KMS-11 (cell line): ENCODE data around the gene HOXB1.

Experiments used
- H2AFZ ChIP-seq: fragments of 200-600 bp; sonication (generic); 2 replicates; pipeline ENCODE4 v1.6.1; 2016; ENCODE audit warnings: antibody characterized with exemption, mixed run types, low read depth
- H3K27ac ChIP-seq: fragments of 200-600 bp; sonication (generic); 2 replicates; pipeline ENCODE4 v1.6.1; 2016; ENCODE audit warnings: mild to moderate bottlenecking, mixed run types
- H3K27me3 ChIP-seq: fragments of 200-600 bp; sonication (generic); 2 replicates; pipeline ENCODE4 v1.6.1; 2017; ENCODE audit warnings: mild to moderate bottlenecking, low read depth, mixed run types, moderate library complexity; ENCODE audit not compliant: insufficient read depth
- H3K36me3 ChIP-seq: fragments of 200-600 bp; sonication (generic); 2 replicates; pipeline ENCODE4 v1.6.1; 2017; ENCODE audit warnings: mild to moderate bottlenecking, mixed run types; ENCODE audit not compliant: insufficient read depth
- H3K4me1 ChIP-seq: fragments of 200-600 bp; sonication (generic); 2 replicates; pipeline ENCODE4 v1.6.1; 2016; ENCODE audit warnings: mild to moderate bottlenecking, low read depth, mixed run types; ENCODE audit not compliant: poor library complexity, severe bottlenecking
- H3K4me2 ChIP-seq: fragments of 200-600 bp; sonication (generic); 2 replicates; pipeline ENCODE4 v1.7.0; 2016; ENCODE audit warnings: mild to moderate bottlenecking, mixed run types
- H3K4me3 ChIP-seq: fragments of 200-600 bp; sonication (generic); IDR thresholded peaks from 2 replicates; pipeline ENCODE4 v1.6.1; 2017; ENCODE audit warnings: low read depth, low read length, mixed read lengths; ENCODE audit not compliant: insufficient read depth
- H3K79me2 ChIP-seq: fragments of 200-600 bp; sonication (generic); 2 replicates; pipeline ENCODE4 v1.6.1; 2016; ENCODE audit warnings: low read depth, mixed run types; ENCODE audit not compliant: insufficient read depth
- H3K9ac ChIP-seq: fragments of 200-600 bp; sonication (generic); 2 replicates; pipeline ENCODE4 v1.6.1; 2016; ENCODE audit warnings: mild to moderate bottlenecking, mixed run types
- H4K20me1 ChIP-seq: fragments of 200-600 bp; sonication (generic); 2 replicates; pipeline ENCODE4 v1.6.1; 2016; ENCODE audit warnings: mild to moderate bottlenecking, mixed run types; ENCODE audit not compliant: insufficient read depth
- CTCF ChIP-seq: fragments of 200-600 bp; sonication (generic); conservative IDR thresholded peaks from 2 replicates; pipeline ENCODE4 v1.6.1; 2017; ENCODE audit warnings: low read depth, mild to moderate bottlenecking, antibody characterized with exemption, low read length, moderate library complexity, mixed read lengths

Gene HOXB1

DNA sequence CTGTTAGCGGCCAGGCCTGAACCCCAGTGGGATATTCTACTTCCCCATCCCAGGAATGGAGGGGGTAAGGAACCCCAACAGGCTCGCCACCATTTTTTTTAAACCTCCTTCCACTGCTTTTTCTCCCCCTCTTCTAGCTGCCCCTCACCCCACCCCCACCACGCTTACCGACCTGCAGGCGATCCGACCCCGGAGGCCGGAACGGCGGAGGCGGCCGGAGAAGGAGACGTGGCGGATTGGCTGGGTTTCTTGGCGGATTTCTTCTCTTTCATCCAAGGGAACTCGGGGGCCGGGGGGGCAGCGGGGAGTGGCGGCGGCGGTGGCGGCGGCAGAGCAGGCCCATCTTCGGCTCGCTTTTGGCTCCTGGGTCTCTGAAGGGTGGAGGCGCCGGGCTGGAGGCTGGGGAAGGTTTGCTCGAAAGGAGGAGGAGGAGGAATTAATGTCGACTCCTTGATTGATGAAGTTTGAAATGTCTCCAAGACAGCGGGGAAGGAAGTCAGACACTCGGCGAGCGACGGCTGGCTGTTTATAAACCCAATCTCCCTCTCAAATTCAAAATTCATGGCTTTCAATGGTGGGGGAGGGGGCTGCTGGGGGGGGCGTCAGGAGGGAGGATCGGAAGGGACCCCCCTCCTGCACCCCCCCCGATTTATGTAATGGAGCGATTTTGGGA is 13.7 kb upstream of the HOXB1 start:
- no peak overlapping the region for H3K4me3 ChIP-seq
- H3K79me2 ChIP-seq, result no peaks in the 10 kb centered on the region
- TF ChIP-seq CTCF, result no peak
- no peak overlapping the region for H2AFZ ChIP-seq
- no peak overlapping the region for H3K27ac ChIP-seq
- H3K27me3 ChIP-seq, result peaks cover 7% of the 10 kb centered on the region; the same call in 1 of the 2 replicates
- no peak overlapping the region for H3K9ac ChIP-seq
- no peaks in the 10 kb centered on the region for H3K36me3 ChIP-seq
- H3K4me2 ChIP-seq, result no peak overlapping the region
- H3K4me1 ChIP-seq, result no peaks in the 10 kb centered on the region
- no peaks in the 10 kb centered on the region for H4K20me1 ChIP-seq

GRCh38 chr17:48543854-48544348 is 13.1 kb upstream of the HOXB1 start:
- no peaks in the 10 kb centered on the region for H4K20me1 ChIP-seq
- H3K9ac ChIP-seq, result no peak overlapping the region
- H3K36me3 ChIP-seq, result no peaks in the 10 kb centered on the region
- H3K79me2 ChIP-seq, result no peaks in the 10 kb centered on the region
- H3K4me3 ChIP-seq, result no peak overlapping the region
- H3K27ac ChIP-seq, result no peak overlapping the region
- no peak for TF ChIP-seq CTCF
- H3K4me2 ChIP-seq, result no peak overlapping the region
- H2AFZ ChIP-seq, result no peak overlapping the region
- peaks cover 7% of the 10 kb centered on the region; the same call in 1 of the 2 replicates for H3K27me3 ChIP-seq
- no peaks in the 10 kb centered on the region for H3K4me1 ChIP-seq

DNA sequence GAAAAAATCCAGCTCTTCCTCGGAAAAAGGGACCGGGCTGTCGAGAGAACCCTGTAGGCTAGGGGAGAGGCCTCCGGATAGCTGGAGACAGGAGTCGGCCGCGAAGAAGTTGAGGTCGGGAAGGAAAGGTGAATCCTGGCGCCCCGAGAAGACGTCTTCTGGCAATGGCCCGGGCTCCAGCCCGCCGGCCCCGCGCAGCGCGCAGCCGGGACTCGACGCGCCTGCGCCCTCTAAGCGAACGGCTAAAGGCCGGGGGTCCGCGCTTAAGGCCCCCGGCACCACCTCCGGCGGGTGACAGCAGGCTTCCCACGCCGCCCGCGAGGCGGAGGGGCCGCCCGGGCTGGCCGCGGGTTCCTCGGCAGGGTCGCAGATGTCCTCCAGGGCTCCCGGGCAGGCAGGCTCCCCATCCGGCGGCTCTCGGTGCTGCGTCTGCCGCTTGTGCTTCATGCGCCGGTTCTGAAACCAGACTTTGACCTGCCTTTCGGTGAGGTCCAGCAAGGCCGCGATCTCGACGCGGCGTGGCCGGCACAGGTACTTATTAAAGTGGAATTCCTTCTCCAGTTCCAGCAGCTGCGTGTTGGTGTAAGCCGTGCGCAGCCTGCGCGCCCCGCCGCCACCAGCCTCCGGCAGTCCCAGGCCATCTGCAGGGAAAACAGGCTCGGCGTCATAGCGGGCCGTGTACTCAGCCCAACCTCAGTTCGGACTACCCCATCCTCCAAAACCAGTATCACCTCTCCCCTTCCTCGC is 12.5 kb upstream of the HOXB1 start:
- Histone ChIP-seq H3K36me3 (no peaks in the 10 kb centered on the region), H3K27me3 (peaks cover 7% of the 10 kb centered on the region; the same call in 1 of the 2 replicates), H3K4me3 (no peak overlapping the region), H3K4me1 (no peaks in the 10 kb centered on the region), H3K9ac (no peak overlapping the region), H3K27ac (no peak overlapping the region), H3K79me2 (no peaks in the 10 kb centered on the region), H4K20me1 (no peaks in the 10 kb centered on the region), H3K4me2 (no peak overlapping the region), H2AFZ (no peak overlapping the region; the same call in 1 of the 2 replicates)
- TF ChIP-seq CTCF, result no peak

GRCh38 chr17:48542698-48543106 is 11.9 kb upstream of the HOXB1 start:
- H3K27ac ChIP-seq, result no peak overlapping the region
- no peak for TF ChIP-seq CTCF
- no peaks in the 10 kb centered on the region for H3K4me1 ChIP-seq
- H2AFZ ChIP-seq, result no peak overlapping the region
- H4K20me1 ChIP-seq, result no peaks in the 10 kb centered on the region
- H3K36me3 ChIP-seq, result no peaks in the 10 kb centered on the region
- H3K79me2 ChIP-seq, result no peaks in the 10 kb centered on the region
- no peak overlapping the region for H3K9ac ChIP-seq
- peaks cover 7% of the 10 kb centered on the region; the same call in 1 of the 2 replicates for H3K27me3 ChIP-seq
- H3K4me2 ChIP-seq, result no peak overlapping the region
- H3K4me3 ChIP-seq, result no peak overlapping the region
